Astrocyte of the hippocampus (primary cell): ENCODE data around the gene GSTP1.
"Not testable (repeated sequence)": the region's sequence is repeated elsewhere in the genome, so short reads cannot be mapped to it uniquely, and the experiment has no call there.

Experiments used
- DNase-seq: peaks from one replicate; pipeline ENCODE4 v3.0.0; 2011; ENCODE audit warnings: low read depth, low spot score

The GSTP1 gene

DNA sequence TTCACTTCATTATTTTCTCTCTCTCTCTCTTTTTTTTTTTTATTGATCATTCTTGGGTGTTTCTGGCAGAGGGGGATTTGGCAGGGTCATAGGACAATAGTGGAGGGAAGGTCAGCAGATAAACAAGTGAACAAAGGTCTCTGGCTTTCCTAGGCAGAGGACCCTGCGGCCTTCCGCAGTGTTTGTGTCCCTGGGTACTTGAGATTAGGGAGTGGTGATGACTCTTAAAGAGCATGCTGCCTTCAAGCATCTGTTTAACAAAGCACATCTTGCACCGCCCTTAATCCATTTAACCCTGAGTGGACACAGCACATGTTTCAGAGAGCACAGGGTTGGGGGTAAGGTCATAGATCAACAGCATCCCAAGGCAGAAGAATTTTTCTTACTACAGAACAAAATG is 13.8 kb downstream of the GSTP1 start:
- not testable (repeated sequence) for DNase-seq

DNA sequence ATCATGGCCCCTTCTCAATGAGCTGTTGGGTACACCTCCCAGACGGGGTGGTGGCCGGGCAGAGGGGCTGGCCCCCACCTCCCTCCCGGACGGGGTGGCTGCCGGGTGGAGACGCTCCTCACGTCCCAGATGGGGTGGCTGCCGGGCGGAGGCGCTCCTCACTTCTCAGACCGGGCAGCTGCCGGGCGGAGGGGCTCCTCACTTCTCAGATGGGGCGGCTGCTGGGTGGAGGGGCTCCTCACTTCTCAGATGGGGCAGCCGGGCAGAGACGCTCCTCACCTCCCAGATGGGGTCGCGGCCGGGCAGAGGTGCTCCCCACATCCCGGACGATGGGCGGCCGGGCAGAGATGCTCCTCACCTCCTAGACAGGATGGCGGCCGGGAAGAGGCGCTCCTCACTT is 14.4 kb downstream of the GSTP1 start:
- not testable (repeated sequence) for DNase-seq

GRCh38 chr11:67599149-67599548 is 15.5 kb downstream of the GSTP1 start:
- no peak for DNase-seq

DNA sequence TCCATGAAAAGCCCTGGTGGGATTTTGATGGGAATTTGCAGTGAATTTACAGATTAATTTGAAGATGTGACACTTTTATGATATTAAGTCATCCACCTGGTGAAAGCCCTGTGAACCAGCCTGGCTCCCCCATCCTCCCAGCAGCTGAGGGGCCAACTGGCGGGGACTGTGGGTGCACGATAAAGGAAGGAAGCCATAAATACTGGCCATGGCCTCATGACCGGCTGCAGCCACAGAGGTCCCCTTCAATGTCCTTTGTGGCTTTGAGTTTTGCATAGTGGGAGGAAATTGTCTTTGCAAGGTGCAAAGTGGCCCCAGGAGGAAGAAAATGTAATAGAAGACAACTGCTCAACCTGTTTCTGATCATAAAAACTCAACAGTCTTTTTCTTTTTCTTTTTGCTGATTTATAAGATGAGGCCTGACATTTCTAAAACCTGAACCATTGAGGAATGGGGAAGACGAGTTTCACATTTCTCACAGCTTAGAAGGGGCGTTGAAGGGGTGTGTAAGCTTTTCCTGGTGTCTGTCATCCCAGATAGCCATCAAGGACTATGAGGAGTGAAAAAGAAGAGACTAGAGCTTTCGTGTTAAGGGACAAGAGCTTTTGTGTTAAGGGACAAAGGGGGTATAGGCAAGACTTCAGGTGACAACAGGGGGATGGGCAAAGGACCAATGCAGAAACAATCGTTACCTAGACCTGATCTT is 16.9 kb downstream of the GSTP1 start:
- no peak for DNase-seq

DNA sequence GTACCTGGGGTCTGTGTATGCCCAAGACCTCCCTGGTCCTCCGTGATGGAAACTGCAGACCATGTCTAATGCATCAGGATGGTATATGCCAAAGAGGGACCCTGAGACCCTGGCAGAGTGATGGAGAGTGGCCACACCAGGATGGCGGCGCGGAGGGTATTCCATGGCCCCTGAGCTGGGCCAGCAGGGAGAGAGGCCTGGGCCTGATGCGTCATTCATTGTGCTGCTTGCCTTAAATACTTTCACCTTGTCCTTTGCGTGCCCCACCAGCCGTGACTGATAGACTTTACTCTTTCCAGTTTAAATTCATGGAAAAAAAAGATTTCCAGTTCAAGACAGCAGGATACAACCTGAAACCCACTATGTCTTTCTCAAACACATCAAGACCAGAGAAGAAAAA is 17.5 kb downstream of the GSTP1 start:
- DNase-seq, result no peak

- DNase-seq, result not testable (repeated sequence)
Measured at GRCh38 chr11:67604119-67604518, 20.5 kb downstream of the GSTP1 start.

GRCh38 chr11:67604815-67605214 is 21.2 kb downstream of the GSTP1 start:
- DNase-seq, result no peak

DNA sequence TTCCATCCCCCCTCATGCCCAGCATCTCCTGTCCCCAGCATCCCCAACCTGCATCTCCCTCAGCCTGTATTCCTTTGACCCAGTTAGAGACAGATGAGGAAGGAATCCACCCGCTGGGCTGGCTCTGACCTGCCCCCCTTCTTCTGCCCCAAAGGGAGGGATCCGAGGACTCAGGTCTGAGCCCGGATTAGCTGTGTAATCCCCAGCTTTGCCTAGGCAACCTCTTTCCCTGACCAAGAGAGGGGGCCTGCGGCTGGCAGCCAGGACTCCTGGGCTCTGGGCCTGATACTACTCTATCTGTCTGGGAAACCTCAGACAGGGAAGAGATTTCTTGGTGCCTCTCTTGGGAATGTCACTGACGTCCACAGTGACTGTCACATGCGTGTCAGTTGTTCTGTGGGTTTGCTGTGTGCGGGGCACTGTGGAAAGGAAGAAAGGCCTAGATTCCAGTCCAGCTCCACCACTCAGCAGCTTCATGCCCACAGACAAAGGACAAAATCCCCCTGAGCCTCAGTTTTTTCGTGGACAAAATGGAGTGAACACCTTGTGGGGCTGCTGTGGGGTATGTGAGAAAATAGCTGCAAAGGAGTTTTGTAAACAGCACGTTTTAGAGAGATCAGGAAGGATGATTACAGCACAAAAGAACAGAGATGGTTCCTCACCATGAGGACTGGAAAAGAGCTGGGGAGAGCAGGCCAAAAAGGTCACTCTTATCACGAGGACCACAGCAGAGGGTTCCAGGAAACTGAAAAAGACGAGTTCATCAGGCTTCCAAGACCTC is 21.8 kb downstream of the GSTP1 start:
- DNase-seq, result no peak

- no peak for DNase-seq
Measured at GRCh38 chr11:67606093-67606491, 22.5 kb downstream of the GSTP1 start.

- peak; percentile 98 for DNase-seq
Measured at GRCh38 chr11:67606492-67607295, 23.1 kb downstream of the GSTP1 start, which contains the start of gene NDUFV1. Gene NDUFV1 (plus strand): TSS chr11:67606936. CDS start chr11:67607005, 69 bp downstream.

DNA sequence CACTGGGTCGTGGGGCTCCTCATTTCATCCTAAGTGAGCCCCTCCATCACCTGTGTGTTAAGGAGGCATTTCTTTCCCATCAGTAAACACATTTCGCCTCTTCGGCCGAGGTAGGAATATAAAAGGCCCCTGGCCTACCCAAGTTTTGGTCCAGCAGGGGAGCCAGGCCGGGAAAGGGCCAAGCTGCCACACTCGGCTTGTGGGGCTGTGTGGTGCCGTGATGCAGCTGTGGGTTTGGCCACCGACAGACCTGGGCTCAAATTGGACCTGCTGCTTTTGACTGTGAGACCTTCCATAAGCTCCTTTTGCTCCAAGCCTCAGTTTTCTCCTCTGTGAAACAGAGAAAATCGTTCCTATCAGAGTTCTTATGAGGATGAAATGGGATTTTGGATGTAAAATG is 23.9 kb downstream of the GSTP1 start:
- DNase-seq, result no peak

DNA sequence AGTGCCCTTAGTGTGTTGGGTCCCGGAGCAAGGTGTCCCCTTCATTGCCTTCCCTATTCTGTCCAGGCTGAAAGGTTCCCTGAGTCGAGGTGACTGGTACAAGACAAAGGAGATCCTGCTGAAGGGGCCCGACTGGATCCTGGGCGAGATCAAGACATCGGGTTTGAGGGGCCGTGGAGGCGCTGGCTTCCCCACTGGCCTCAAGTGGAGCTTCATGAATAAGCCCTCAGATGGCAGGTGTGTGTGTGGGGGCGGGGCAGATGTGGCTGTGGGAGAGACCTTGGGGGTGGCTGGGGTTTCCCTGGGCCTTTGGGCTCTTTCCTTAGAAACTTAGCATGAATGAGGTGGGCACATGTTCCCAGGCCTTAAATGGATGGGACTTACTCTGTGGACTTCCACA is 24.9 kb downstream of the GSTP1 start:
- DNase-seq, result no peak

DNA sequence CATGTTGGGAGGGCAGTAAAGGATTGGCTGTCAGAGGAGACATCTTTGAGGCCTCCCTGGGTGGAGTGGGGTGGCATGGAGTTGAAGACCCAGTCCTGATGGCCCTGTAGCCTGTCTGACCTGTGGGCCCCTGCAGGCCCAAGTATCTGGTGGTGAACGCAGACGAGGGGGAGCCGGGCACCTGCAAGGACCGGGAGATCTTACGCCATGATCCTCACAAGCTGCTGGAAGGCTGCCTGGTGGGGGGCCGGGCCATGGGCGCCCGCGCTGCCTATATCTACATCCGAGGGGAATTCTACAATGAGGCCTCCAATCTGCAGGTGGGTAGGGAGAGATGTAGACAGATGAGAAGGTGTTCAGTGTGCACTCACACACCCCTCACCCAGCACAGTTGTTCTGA is 25.7 kb downstream of the GSTP1 start:
- no peak for DNase-seq

DNA sequence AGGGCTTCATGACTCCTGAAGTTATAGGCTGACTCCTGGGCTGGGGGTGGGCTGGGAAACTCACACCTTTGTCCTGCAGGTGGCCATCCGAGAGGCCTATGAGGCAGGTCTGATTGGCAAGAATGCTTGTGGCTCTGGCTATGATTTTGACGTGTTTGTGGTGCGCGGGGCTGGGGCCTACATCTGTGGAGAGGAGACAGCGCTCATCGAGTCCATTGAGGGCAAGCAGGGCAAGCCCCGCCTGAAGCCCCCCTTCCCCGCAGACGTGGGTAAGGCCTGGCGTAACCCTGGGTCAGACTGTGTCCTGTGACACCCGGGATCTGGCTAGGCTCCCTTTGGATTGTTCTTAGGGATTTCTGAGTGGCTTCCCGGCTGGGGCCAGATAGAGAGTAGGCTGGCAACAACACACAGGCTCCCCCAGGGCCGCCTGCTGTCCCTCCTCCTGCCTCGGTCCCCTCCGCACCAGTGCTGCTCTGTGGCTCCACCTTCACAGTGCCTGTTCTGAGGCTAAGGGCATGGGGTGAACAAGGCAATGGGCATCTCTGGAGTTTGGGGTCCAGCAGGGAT is 26.8 kb downstream of the GSTP1 start:
- DNase-seq, result no peak

- no peak for DNase-seq
Measured at GRCh38 chr11:67611165-67611564, 27.6 kb downstream of the GSTP1 start.

DNA sequence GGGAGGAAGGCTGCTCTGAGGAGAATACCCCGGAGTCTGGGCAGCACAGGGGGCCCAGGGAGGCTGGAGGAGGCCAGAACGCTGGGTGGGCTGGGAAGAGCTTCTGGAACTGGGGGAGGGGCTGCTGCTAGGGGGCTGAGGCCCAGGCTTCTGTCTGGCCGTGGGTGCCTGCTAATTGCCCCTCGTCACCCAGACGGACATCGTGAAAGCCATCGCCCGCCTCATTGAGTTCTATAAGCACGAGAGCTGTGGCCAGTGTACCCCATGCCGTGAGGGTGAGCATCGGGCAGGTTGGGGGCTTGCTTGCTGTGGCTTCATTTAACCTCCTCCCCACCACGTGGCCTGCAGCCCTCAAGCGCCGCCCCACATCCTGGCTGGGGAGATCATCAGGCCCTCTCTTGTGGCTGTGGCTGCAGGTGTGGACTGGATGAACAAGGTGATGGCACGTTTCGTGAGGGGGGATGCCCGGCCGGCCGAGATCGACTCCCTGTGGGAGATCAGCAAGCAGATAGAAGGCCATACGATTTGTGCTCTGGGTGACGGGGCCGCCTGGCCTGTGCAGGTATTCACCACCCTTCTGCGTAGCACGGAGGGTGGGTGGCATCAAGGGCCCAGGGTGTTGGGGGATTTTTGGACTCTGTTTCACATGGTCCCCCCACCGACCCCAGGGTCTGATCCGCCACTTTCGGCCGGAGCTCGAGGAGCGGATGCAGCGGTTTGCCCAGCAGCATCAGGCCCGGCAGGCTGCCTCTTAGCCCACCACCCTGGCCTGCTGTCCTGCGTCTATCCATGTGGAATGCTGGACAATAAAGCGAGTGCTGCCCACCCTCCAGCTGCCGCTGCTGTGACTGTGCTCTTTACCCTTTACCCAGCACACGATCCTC is 28.3 kb downstream of the GSTP1 start:
- DNase-seq, result no peak

GRCh38 chr11:67612751-67613150 is 29.1 kb downstream of the GSTP1 start:
- DNase-seq, result no peak

- DNase-seq, result no peak
Measured at GRCh38 chr11:67613313-67613959, 29.8 kb downstream of the GSTP1 start.

DNA sequence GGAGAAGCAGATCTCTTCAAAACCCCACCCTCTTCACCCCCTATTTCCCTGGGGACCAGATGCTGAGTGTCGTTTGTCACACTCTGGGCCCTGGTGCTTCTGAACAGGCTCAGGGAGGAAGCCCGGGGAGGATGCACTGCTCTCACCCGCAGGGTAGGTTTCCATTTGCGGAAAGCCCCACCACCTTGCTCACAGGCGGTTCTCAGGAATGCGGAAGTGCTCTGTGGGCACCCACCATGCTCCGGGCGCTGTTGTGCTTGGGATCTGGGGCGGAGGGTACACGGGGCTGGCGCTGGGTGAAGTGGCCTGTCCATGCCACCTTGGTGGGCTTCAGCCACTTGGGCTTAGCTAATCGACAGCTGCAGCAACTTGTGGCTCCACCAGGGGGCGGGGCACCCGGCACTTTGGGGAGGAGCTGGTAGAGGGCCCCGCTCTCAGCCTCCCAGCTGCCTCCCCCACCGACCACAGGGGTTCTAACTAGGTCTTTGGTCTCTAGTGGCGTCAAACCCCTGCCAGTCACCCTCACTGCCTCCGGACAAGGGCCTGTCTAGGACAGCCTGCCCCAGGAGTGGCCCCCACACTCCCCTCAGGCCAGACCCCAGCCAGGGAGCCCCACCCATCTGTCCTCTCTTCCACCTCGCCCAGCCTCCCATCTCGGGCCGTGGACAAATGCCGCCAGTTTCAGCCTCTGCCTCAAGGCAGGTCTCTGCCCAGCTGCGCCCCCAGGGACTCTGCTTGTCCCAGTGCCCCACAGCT is 30.5 kb downstream of the GSTP1 start:
- peak; percentile 64 for DNase-seq
